ENCODE data around the gene CEP152.

DNA sequence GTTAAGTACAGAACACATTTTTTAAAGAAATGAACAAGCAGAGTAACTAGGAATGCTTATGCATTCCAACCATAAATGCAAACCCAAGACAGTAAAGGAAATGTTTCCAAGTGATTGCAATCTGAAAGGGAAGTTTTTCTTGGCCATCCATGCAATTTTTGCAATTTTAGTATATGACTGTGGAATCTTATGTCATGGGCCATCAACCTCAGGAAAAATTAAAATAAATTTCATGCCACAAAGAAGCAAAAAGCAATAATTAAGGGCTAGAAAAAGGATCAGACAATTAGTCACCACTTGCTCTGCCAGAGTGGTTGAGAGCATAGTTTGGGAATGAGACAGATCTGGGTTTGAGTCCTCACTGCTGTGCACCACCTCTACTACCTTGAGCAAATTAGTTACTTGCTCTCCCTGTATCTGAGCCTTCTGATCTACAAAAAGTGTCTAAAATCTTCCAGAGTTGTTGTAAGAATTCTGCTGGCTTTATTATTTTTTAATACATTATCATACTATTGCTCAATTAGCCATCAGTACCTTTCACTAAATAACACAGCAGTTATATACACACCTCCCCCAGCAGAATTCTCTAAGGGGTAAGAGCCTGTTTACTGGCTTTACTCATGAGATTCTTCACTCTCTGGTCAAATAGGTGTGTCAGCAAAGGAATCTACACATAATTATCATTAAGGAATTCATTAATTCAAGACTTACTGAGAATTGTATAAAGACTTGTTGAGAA, 115.6 kb downstream of the CEP152 start:
- TF ChIP-seq, protein P1, sequence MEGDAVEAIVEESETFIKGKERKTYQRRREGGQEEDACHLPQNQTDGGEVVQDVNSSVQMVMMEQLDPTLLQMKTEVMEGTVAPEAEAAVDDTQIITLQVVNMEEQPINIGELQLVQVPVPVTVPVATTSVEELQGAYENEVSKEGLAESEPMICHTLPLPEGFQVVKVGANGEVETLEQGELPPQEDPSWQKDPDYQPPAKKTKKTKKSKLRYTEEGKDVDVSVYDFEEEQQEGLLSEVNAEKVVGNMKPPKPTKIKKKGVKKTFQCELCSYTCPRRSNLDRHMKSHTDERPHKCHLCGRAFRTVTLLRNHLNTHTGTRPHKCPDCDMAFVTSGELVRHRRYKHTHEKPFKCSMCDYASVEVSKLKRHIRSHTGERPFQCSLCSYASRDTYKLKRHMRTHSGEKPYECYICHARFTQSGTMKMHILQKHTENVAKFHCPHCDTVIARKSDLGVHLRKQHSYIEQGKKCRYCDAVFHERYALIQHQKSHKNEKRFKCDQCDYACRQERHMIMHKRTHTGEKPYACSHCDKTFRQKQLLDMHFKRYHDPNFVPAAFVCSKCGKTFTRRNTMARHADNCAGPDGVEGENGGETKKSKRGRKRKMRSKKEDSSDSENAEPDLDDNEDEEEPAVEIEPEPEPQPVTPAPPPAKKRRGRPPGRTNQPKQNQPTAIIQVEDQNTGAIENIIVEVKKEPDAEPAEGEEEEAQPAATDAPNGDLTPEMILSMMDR (conservative IDR thresholded peaks at IDR 0.05), result no peak
- no peak for TF ChIP-seq EZH2 (IDR thresholded peaks at IDR 0.05; ENCODE audit: low read depth)

Measured in PC-9 (cell line).